ENCODE results near the gene CFAP92.

CFAP92 gene

DNA sequence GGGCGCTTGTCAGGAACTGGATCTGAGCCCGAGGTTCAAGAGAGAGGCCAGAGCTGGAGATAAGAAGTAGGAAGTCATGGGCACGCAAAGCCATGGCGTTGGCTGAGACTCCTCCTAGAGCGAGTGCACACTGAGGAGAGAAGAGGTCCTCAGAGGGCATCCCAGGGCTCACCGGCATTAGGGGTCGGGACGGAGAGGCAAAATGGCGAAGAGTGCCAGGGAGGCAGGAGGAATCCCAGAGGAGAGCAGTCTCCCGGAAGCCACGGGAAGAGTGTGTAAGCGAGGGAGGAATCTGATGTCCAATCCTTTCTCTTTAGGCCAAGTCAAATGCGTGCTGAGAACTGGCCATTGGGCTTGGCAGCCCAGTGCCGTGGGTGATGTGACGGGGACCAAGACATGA, 31.2 kb upstream of the CFAP92 start:
- DNase-seq (ENCODE audit: low read depth): no peak
- no peak overlapping the region for H3K4me3 ChIP-seq (ENCODE audit: low read depth, low read length)
- in situ Hi-C loops (cut with HindIII; ENCODE audit: low sequenced_read_pairs): no loop called here
- TF ChIP-seq, protein P1, sequence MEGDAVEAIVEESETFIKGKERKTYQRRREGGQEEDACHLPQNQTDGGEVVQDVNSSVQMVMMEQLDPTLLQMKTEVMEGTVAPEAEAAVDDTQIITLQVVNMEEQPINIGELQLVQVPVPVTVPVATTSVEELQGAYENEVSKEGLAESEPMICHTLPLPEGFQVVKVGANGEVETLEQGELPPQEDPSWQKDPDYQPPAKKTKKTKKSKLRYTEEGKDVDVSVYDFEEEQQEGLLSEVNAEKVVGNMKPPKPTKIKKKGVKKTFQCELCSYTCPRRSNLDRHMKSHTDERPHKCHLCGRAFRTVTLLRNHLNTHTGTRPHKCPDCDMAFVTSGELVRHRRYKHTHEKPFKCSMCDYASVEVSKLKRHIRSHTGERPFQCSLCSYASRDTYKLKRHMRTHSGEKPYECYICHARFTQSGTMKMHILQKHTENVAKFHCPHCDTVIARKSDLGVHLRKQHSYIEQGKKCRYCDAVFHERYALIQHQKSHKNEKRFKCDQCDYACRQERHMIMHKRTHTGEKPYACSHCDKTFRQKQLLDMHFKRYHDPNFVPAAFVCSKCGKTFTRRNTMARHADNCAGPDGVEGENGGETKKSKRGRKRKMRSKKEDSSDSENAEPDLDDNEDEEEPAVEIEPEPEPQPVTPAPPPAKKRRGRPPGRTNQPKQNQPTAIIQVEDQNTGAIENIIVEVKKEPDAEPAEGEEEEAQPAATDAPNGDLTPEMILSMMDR (IDR thresholded peaks at IDR 0.05; ENCODE audit: low read depth, low read length, missing control alignments): no peak

DNA sequence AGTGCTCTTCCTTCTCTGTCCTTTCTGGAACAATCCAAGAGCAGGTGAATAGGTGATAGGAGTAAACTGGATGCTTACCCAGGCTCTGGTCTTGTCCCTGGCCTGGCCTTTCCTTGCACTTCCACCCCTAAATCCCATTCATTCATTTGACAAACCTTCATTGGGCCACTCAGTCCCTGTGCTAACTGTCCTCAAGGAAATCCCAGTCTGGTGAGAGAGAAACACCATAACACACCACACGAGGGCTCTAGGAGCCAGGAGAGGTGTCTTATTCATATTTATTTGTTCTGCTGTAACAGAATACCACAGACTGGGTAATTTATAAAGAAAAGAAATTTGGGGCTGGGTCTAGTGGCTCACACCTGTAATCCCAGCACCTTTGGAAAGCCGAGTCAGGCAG, 30.0 kb upstream of the CFAP92 start:
- in situ Hi-C loops (cut with HindIII; ENCODE audit: low sequenced_read_pairs): no loop called here
- no peak overlapping the region for H3K4me3 ChIP-seq (ENCODE audit: low read depth, low read length)
- no peak for DNase-seq (ENCODE audit: low read depth)
- TF ChIP-seq, protein P1 (IDR thresholded peaks at IDR 0.05; ENCODE audit: low read depth, low read length, missing control alignments): peak; percentile 33

DNA sequence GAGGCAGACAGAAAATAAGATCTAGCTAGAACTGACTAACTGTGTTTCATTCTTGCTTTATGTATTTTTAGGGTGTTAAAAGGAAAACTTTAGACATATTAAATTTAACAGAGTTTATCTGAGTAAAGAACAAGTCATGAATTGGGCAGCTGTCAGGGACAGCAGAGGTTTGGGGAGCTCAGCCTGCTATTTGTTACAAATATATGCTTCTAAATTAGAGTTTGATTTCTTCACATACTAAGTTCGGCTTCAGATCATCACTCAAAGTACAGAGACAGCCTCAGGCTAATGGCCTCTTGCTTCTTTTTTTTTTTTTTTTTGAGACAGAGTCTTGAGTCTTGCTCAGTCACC, 29.1 kb upstream of the CFAP92 start:
- no peak overlapping the region for H3K4me3 ChIP-seq (ENCODE audit: low read depth, low read length)
- TF ChIP-seq, protein P1 (IDR thresholded peaks at IDR 0.05; ENCODE audit: low read depth, low read length, missing control alignments): no peak
- DNase-seq (ENCODE audit: low read depth): no peak
- in situ Hi-C loops (cut with HindIII; ENCODE audit: low sequenced_read_pairs): no loop called here

DNA sequence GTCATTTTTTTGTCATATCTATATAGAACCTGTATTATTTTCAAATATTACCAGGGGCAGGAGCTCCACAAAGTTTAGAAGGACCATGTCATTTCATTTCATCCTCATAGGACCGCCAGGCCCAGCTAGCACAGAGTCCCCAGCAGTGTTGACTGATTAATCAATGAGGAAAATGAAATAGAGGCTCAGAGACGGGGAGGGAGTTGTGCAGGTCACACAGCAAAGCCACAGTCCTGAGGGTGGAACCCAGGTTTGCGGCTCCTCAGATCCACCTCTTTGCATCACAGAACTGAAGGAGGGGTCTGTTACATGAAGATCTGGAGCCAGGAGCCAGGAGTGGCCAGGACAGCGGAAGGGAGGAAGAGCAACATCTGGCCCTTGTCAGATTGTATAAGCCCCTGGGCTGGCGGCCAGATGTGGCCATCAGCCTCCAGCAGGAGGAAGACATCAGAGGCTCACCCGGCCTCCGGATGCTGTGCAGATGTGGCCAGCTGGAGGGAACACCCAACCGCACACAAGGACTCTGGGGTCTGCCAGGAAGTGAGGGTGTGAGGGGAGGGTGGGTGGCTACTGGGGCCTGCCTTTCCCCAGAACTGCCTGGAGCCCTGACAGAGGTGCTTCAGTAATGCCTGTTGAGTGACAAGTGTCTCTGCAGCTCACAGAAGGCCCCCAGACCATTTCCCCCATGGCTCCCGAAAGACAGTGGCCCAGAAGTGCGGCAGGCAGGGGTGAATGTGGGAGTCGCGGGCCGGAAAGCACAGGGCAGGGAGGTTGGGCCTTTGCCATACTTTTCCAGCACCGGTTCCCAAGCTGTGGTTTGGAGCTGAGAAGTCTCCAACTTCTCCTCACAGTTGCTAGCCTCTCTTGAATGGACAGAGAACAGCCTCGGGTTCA, 28.5 kb upstream of the CFAP92 start:
- no peak overlapping the region for H3K4me3 ChIP-seq (ENCODE audit: low read depth, low read length)
- TF ChIP-seq, protein P1 (IDR thresholded peaks at IDR 0.05; ENCODE audit: low read depth, low read length, missing control alignments): no peak
- in situ Hi-C loops (cut with HindIII; ENCODE audit: low sequenced_read_pairs): no loop called here
- no peak for DNase-seq (ENCODE audit: low read depth)

DNA sequence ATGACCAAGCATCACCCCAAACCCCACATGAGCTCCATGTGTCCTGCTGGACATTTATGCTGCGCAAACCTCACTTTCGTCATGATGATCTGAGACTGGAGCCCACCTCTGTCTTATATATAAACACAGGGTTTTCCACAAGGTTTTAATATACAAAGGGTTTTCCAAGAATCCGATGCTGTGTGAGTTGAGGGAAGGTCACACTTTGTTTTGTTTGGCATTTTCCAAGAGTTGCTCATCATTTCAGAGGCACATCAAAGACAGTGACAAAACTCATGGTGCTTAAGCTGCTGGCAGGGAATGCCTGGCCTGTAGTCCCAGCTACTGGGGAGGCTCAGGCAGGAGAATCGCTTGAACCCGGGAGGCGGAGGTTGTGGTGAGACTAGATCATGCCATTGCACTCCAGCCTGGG, 27.3 kb upstream of the CFAP92 start:
- no peak overlapping the region for H3K4me3 ChIP-seq (ENCODE audit: low read depth, low read length)
- no peak for DNase-seq (ENCODE audit: low read depth)
- TF ChIP-seq, protein P1 (IDR thresholded peaks at IDR 0.05; ENCODE audit: low read depth, low read length, missing control alignments): no peak
- in situ Hi-C loops (cut with HindIII; ENCODE audit: low sequenced_read_pairs): no loop called here

DNA sequence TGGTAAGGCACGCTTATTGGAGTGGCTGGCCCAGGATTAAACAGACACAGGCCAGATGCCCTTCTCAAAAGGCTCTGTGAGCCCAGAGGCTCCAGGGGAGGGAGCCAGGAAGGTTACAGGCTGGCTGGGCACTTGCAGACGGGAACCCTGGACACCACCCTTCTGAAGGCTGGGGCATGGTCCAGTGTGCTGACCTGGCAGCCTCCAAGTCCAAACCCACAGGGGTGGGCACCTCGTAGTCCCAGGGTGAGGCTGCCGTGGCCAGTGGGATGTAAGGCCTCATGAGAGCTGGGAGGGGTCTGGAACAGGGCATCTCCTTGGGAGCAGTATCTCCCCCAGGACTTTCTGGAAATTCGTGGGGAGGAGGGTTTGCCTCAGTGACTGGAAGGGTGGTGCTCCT, 26.8 kb upstream of the CFAP92 start:
- H3K4me3 ChIP-seq (ENCODE audit: low read depth, low read length): no peak overlapping the region
- in situ Hi-C loops (cut with HindIII; ENCODE audit: low sequenced_read_pairs): no loop called here
- TF ChIP-seq, protein P1 (IDR thresholded peaks at IDR 0.05; ENCODE audit: low read depth, low read length, missing control alignments): no peak
- DNase-seq (ENCODE audit: low read depth): no peak
